Activated CD8-positive, alpha-beta memory T cell treated with anti-CD3 and anti-CD28 coated beads, Interleukin-2, amount 10 ng/mL, durations not matched to agents 7 days and 5 days (primary cell): Measurements from ENCODE around the gene SLC39A10. TPM values are rescaled to one million over a fixed set of nuclear protein-coding genes. Genes with fewer than 3 reads are reported as not detected.

Experiments used
- ATAC-seq: fragments of 150-1000 bp; cut with Tn5 transposase; one replicate; pipeline ENCODE4 v1.10.0; 2021; ENCODE audit warnings: moderate library complexity
- CTCF ChIA-PET: fragments of 350-600 bp; sonication (Branson Sonifier 250); formaldehyde crosslinking; loops from one replicate; lab custom pipeline; 2021; ENCODE audit warnings: antibody characterized with exemption; lab: Charles Lee
- DNase-seq: peaks from one replicate; pipeline ENCODE4 v3.0.0-alpha.2; 2020
- H3K27ac Mint-ChIP-seq: one replicate; pipeline ENCODE4 v1.8.0; 2021; ENCODE audit warnings: mild to moderate bottlenecking, mixed read lengths
- H3K27me3 Mint-ChIP-seq: one replicate; pipeline ENCODE4 v1.8.0; 2021; ENCODE audit warnings: mixed read lengths
- H3K36me3 Mint-ChIP-seq: one replicate; pipeline ENCODE4 v1.8.0; 2021; ENCODE audit warnings: mild to moderate bottlenecking, mixed read lengths
- H3K4me1 Mint-ChIP-seq: one replicate; pipeline ENCODE4 v1.8.0; 2021; ENCODE audit warnings: mixed read lengths
- H3K4me3 Mint-ChIP-seq: one replicate; pipeline ENCODE4 v1.8.0; 2021; ENCODE audit warnings: mild to moderate bottlenecking, moderate library complexity, mixed read lengths
- H3K9me3 Mint-ChIP-seq: one replicate; pipeline ENCODE4 v1.8.0; 2022; ENCODE audit warnings: low read depth, mixed read lengths
- total RNA-seq, 2 experiments: library from RNA; stranded (reverse); gene quantifications; one replicate each; pipeline ENCODE4 v1.2.3, GENCODE V29; 2021

The SLC39A10 gene
- total RNA-seq, 2 experiments from 2014 or later: 29.4 to 40.3 TPM

DNA sequence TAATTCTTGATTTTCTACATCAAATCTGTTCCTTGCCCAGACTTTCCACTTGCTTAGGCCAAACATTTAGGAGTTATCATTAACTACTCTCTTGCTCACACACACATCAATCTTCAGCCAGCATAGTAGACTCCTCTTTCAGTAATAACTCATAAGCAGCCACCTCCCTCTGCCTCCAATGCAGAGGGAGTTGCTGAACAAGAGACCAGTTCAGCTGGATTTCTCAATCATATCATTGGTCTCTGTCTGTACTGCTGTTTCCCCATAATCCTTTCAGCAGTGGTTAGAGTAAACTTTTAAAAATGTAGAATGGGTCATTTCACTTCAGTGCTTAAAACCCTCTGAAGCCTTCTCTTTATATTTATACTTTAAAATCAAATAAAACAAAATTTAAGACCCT lies 112.9 kb downstream of the SLC39A10 start:
- ATAC-seq: no peak
- Mint-ChIP-seq H3K9me3 (no peaks in the 10 kb centered on the region), H3K27me3 (no peaks in the 10 kb centered on the region), H3K4me1 (no peaks in the 10 kb centered on the region), H3K36me3 (no peaks in the 10 kb centered on the region), H3K4me3 (no peak overlapping the region), H3K27ac (no peak overlapping the region)
- CTCF ChIA-PET: no interaction called here
- no peak for DNase-seq

DNA sequence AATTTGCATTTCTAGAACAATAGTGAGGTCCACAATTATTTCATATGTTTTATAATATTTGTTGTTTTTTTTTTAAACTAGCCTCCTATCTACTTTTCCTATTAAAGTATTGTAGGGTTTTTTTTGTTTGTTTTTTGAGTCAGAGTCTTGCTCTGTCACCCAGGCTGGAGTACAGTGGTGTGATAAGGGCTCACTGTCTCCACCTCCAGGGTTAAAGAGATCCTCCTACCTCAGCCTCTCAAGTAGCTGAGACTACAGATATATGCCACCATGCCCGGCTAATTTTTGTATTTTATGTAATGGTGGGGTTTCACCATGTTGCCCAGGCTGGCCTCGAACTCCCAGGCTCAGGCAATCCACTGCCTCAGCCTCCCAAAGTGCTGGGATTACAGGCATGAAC lies 122.5 kb downstream of the SLC39A10 start:
- Mint-ChIP-seq H3K4me1 (no peaks in the 10 kb centered on the region), H3K27me3 (peaks cover 2% of the 10 kb centered on the region), H3K27ac (no peak overlapping the region), H3K9me3 (no peaks in the 10 kb centered on the region), H3K4me3 (no peak overlapping the region), H3K36me3 (no peaks in the 10 kb centered on the region)
- CTCF ChIA-PET: no interaction called here
- ATAC-seq (no peak), DNase-seq (no peak)

DNA sequence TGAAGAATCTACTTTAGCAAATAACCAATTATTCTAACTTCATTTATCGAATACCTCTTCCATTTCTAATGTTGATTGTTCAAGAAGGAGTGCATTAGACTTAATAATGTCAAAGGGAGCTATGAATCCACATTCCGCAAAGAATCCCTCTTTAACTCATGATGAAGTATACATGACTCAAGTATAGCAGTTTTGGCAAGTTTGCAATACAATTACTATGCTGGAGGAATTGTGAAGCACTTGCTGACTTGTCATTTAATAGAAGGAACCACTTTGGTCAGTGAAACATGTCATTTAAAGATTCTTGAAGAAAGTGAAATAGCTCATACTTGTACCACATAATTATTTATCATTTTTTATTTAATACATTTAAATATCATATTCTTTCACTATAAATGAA lies 125.1 kb downstream of the SLC39A10 start:
- H3K36me3 Mint-ChIP-seq: no peaks in the 10 kb centered on the region
- H3K27me3 Mint-ChIP-seq: peaks cover 2% of the 10 kb centered on the region
- ATAC-seq (no peak), DNase-seq (no peak)
- no peak overlapping the region for H3K27ac Mint-ChIP-seq
- H3K4me1 Mint-ChIP-seq: no peaks in the 10 kb centered on the region
- CTCF ChIA-PET: no interaction called here
- no peaks in the 10 kb centered on the region for H3K9me3 Mint-ChIP-seq
- H3K4me3 Mint-ChIP-seq: no peak overlapping the region
